ENCODE data around the gene RABL2B. TPM values are rescaled to one million over a fixed set of nuclear protein-coding genes. Genes with fewer than 3 reads are reported as not detected.

The RABL2B gene
- total RNA-seq, 1 donor from 2014 or later, result 32.1 TPM

GRCh38 chr22:50734986-50735738, 48.3 kb downstream of the RABL2B start:
- H3K36me3 Mint-ChIP-seq (ENCODE audit: low read depth), result no peaks in the 10 kb centered on the region
- H3K27ac Mint-ChIP-seq (ENCODE audit: unreplicated experiment), result no peak overlapping the region
- H3K4me1 Mint-ChIP-seq (ENCODE audit: low read depth), result peaks cover 5% of the 10 kb centered on the region
- no peak for DNase-seq (ENCODE audit: low spot score)
- no peak overlapping the region for H3K4me3 Mint-ChIP-seq (ENCODE audit: unreplicated experiment)
- no peaks in the 10 kb centered on the region for H3K9me3 Mint-ChIP-seq (ENCODE audit: low read depth)
- no peak for TF ChIP-seq CTCF (IDR thresholded peaks at IDR 0.05)
- peaks cover 19% of the 10 kb centered on the region for H3K27me3 Mint-ChIP-seq (ENCODE audit: low read depth)

- TF ChIP-seq CTCF (IDR thresholded peaks at IDR 0.05), result no peak
- Mint-ChIP-seq H3K27me3 (ENCODE audit: low read depth) (peaks cover 19% of the 10 kb centered on the region), H3K36me3 (ENCODE audit: low read depth) (no peaks in the 10 kb centered on the region), H3K4me1 (ENCODE audit: low read depth) (peaks cover 5% of the 10 kb centered on the region), H3K4me3 (ENCODE audit: unreplicated experiment) (no peak overlapping the region), H3K27ac (ENCODE audit: unreplicated experiment) (no peak overlapping the region), H3K9me3 (ENCODE audit: low read depth) (no peaks in the 10 kb centered on the region)
- no peak for DNase-seq (ENCODE audit: low spot score)
Measured at GRCh38 chr22:50734343-50734771, 49.1 kb downstream of the RABL2B start.

GRCh38 chr22:50733521-50734342, 49.7 kb downstream of the RABL2B start:
- peaks cover 5% of the 10 kb centered on the region for H3K4me1 Mint-ChIP-seq (ENCODE audit: low read depth)
- H3K36me3 Mint-ChIP-seq (ENCODE audit: low read depth), result no peaks in the 10 kb centered on the region
- peak; percentile 42 for TF ChIP-seq CTCF (IDR thresholded peaks at IDR 0.05)
- H3K27ac Mint-ChIP-seq (ENCODE audit: unreplicated experiment), result peak overlapping the region; percentile 33
- peak; percentile 55 for DNase-seq (ENCODE audit: low spot score)
- H3K9me3 Mint-ChIP-seq (ENCODE audit: low read depth), result no peaks in the 10 kb centered on the region
- H3K27me3 Mint-ChIP-seq (ENCODE audit: low read depth), result peaks cover 16% of the 10 kb centered on the region
- H3K4me3 Mint-ChIP-seq (ENCODE audit: unreplicated experiment), result peak overlapping the region; percentile 39

GRCh38 chr22:50732681-50733080, 50.8 kb downstream of the RABL2B start:
- H3K4me1 Mint-ChIP-seq (ENCODE audit: low read depth), result peaks cover 5% of the 10 kb centered on the region
- H3K27ac Mint-ChIP-seq (ENCODE audit: unreplicated experiment), result no peak overlapping the region
- DNase-seq (ENCODE audit: low spot score), result no peak
- no peak for TF ChIP-seq CTCF (IDR thresholded peaks at IDR 0.05)
- H3K27me3 Mint-ChIP-seq (ENCODE audit: low read depth), result peaks cover 12% of the 10 kb centered on the region
- no peaks in the 10 kb centered on the region for H3K9me3 Mint-ChIP-seq (ENCODE audit: low read depth)
- H3K36me3 Mint-ChIP-seq (ENCODE audit: low read depth), result no peaks in the 10 kb centered on the region
- no peak overlapping the region for H3K4me3 Mint-ChIP-seq (ENCODE audit: unreplicated experiment)

GRCh38 chr22:50731811-50732624, 51.4 kb downstream of the RABL2B start:
- H3K4me3 Mint-ChIP-seq (ENCODE audit: unreplicated experiment), result no peak overlapping the region
- H3K9me3 Mint-ChIP-seq (ENCODE audit: low read depth), result no peaks in the 10 kb centered on the region
- H3K27me3 Mint-ChIP-seq (ENCODE audit: low read depth), result peaks cover 11% of the 10 kb centered on the region
- no peaks in the 10 kb centered on the region for H3K36me3 Mint-ChIP-seq (ENCODE audit: low read depth)
- H3K4me1 Mint-ChIP-seq (ENCODE audit: low read depth), result peaks cover 5% of the 10 kb centered on the region
- peak; percentile 76 for TF ChIP-seq CTCF (IDR thresholded peaks at IDR 0.05)
- peak; percentile 59 for DNase-seq (ENCODE audit: low spot score)
- no peak overlapping the region for H3K27ac Mint-ChIP-seq (ENCODE audit: unreplicated experiment)
